ENCODE results near the gene TARM1.

- TF ChIP-seq EZH2 (IDR thresholded peaks at IDR 0.05; ENCODE audit: insufficient read depth, poor library complexity, severe bottlenecking) (no peak), EZH2phosphoT487 (IDR thresholded peaks at IDR 0.05; ENCODE audit: insufficient read depth, low read depth) (no peak)
Measured at GRCh38 chr19:54042989-54043388, 38.2 kb downstream of the TARM1 start.

All from GM23248 (cell line).